ENCODE results near the gene ADAM8.
"Not testable (repeated sequence)": the region's sequence is repeated elsewhere in the genome, so short reads cannot be mapped to it uniquely, and the experiment has no call there.

The ADAM8 gene

DNA sequence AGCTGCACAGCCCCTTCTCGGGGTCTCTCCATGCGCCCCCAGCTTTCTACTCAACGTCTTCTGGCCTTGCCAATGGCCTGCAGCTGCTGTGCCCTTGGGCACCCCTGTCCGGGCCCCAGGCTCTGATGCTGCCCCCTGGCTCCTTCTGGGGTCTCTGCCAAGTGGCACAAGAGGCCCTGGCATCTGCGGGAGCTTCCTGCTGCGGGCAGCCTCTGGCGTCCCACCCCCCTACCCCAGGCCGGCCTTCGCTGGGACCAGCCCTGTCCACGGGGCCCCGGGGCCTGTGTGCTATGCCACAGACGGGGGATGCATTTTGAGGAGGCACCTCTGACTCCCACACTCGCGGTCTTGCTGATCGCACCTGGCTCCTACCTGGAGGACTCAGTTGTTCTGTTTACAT is 36.7 kb downstream of the ADAM8 start:
- WGBS (ENCODE audit: insufficient coverage, insufficient read length): no CpG with 5 or more reads among the region's 15 CpGs
- Histone ChIP-seq H3K4me3 (ENCODE audit: low read length) (no peak overlapping the region), H3K4me1 (ENCODE audit: control insufficient read depth, insufficient read depth, low read length) (peaks cover 8% of the 10 kb centered on the region), H3K27ac (ENCODE audit: low read length) (no peak overlapping the region), H3K36me3 (ENCODE audit: control insufficient read depth, insufficient read depth, low read length) (no peaks in the 10 kb centered on the region), H3K9me3 (ENCODE audit: control insufficient read depth, insufficient read depth, low read length) (no peaks in the 10 kb centered on the region), H3K27me3 (ENCODE audit: control insufficient read depth, insufficient read depth, low read length) (peaks cover 15% of the 10 kb centered on the region)
- no peak for DNase-seq (ENCODE audit: low read depth, low spot score)

DNA sequence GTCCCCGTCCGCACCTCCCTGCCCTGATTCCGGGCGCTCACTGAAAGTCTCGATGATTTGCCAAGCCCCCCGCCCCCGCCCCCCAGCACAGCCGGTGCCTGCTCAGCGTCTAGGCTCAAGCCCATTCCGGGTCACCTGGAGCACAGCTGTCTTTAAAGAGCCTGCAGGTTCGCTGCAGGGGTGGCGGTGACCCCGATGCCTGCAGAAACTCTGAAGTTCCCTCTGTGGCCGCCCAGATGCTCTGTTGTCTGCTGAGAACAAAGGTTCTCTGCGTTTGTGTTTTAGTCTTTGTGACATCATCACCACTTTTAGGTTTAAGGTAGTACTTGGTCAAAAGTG is 38.2 kb downstream of the ADAM8 start:
- Histone ChIP-seq H3K36me3 (ENCODE audit: control insufficient read depth, insufficient read depth, low read length) (no peaks in the 10 kb centered on the region), H3K27ac (ENCODE audit: low read length) (no peak overlapping the region), H3K27me3 (ENCODE audit: control insufficient read depth, insufficient read depth, low read length) (peaks cover 15% of the 10 kb centered on the region), H3K4me1 (ENCODE audit: control insufficient read depth, insufficient read depth, low read length) (peaks cover 8% of the 10 kb centered on the region), H3K9me3 (ENCODE audit: control insufficient read depth, insufficient read depth, low read length) (no peaks in the 10 kb centered on the region), H3K4me3 (ENCODE audit: low read length) (peak overlapping the region; percentile 32; the same call in 1 of the 2 replicates)
- no peak for DNase-seq (ENCODE audit: low read depth, low spot score)
- WGBS (ENCODE audit: insufficient coverage, insufficient read length): no CpG with 5 or more reads among the region's 15 CpGs

DNA sequence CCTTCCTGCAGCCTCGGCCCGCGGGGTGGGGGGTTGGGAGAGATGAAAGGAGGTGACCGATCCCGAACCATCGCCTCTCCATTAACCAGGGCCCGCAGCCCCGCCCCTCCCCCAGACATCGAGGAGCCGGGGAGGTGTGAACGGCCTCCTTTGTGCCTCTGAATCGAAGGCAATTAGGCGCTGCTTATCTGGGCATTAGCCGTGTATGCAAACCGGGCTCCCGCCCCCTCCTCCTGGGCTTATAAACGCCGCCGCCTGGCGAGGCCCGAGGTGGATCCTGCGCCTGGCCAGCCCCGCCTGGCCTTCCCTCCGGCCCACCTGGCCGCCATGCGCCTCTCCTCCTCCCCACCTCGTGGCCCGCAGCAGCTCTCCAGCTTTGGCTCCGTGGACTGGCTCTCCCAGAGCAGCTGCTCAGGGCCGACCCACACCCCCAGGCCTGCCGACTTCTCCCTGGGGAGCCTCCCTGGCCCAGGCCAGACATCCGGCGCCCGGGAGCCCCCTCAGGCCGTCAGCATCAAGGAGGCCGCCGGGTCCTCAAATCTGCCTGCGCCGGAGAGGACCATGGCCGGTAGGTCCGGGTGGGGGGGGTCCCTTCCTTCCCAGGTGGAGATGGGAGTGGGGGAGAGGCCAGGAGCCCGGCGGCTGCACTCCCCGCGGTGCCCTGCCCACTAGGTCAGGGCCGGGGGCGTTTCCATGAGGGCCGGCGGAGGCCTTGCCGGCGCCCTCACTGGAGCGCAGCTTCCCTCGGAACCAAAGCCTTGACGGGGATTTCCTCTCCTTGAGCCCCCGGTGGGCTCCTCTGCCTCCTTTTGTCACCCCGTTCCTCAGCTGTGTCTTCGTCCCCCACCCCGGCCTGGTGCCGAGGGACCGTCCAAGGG is 38.8 kb downstream of the ADAM8 start, which contains the start of gene VENTX:
VENTX (plus strand) TSS at position 268 of the 878 bp plus-strand sequence; CDS start at position 328, 60 bp downstream.
- H3K9me3 ChIP-seq (ENCODE audit: control insufficient read depth, insufficient read depth, low read length): no peaks in the 10 kb centered on the region
- no peak within 1 kb of the TSS for H3K27ac ChIP-seq (ENCODE audit: low read length)
- no peaks in the 10 kb centered on the region for H3K36me3 ChIP-seq (ENCODE audit: control insufficient read depth, insufficient read depth, low read length)
- no CpG with 5 or more reads among the region's 60 CpGs for WGBS (ENCODE audit: insufficient coverage, insufficient read length)
- no peak for DNase-seq (ENCODE audit: low read depth, low spot score)
- H3K4me1 ChIP-seq (ENCODE audit: control insufficient read depth, insufficient read depth, low read length): peaks cover 8% of the 10 kb centered on the region
- peak within 1 kb of the TSS; percentile 37; the same call in 1 of the 2 replicates for H3K4me3 ChIP-seq (ENCODE audit: low read length)
- peaks cover 15% of the 10 kb centered on the region for H3K27me3 ChIP-seq (ENCODE audit: control insufficient read depth, insufficient read depth, low read length)

DNA sequence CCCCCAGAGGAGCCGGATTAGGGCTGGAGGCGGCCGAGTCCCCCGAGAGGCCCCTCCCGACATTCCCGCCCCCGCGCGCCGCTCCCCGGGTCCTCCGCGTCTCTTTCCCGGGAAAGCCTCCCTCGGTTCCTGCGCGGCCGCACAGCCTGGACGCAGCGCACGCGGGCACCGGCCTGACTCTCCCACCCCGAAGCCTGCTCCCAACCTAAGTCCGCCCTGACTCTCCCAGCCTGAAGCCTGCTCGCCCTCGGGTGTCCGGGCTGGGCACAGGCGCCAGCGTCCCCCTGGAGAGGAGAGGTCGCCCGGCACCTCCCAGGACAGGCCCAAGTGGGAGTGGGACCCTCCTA is 39.5 kb downstream of the ADAM8 start:
- Histone ChIP-seq H3K4me1 (ENCODE audit: control insufficient read depth, insufficient read depth, low read length) (peaks cover 9% of the 10 kb centered on the region), H3K27me3 (ENCODE audit: control insufficient read depth, insufficient read depth, low read length) (peaks cover 15% of the 10 kb centered on the region), H3K36me3 (ENCODE audit: control insufficient read depth, insufficient read depth, low read length) (no peaks in the 10 kb centered on the region), H3K9me3 (ENCODE audit: control insufficient read depth, insufficient read depth, low read length) (no peaks in the 10 kb centered on the region), H3K4me3 (ENCODE audit: low read length) (peak overlapping the region; percentile 37; the same call in 1 of the 2 replicates), H3K27ac (ENCODE audit: low read length) (no peak overlapping the region)
- DNase-seq (ENCODE audit: low read depth, low spot score): no peak
- no CpG with 5 or more reads among the region's 32 CpGs for WGBS (ENCODE audit: insufficient coverage, insufficient read length)

DNA sequence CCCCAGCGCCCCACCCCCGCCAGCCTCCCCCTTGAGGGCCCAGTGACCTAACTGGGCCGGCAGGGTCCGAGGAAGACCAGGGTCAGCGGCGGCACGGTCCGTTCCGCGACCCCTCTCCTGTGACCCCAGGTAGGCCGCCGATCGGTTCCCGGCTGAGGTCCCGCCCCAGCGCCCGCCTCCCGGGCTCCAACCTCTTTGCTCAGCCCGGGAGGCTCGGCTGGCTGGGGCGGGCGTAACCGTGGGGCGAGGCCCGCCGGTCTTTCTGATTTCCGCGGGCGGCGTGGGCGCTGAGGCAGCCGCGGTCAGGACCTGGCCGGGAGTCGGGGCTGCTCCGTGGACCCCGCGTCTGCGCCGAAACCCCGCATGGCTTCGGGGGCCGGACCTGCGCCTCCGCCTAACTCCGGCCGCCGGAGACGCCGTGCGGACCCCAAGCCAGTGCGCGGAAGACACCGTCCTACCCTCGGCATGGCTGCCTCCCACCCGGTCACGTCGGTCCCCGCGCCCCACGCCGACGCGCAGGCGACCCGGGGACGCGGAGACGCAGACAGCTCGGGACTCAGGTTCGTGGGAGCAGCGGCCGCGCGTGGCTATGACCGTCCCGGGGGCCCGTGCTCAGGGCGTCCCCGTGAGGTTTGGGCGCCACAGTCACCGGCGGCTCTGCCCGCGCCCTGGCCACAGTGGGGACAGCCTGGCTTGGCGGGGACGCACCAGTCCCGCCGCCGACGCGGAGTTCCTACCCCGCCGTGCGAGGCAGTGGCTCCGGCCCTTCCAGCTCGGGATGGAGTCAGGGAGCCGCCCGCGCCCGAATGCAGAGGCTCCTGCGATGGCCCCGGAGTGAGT is 40.0 kb downstream of the ADAM8 start:
- no peak overlapping the region for H3K27ac ChIP-seq (ENCODE audit: low read length)
- H3K4me3 ChIP-seq (ENCODE audit: low read length): peak overlapping the region; percentile 37; the same call in 1 of the 2 replicates
- no peaks in the 10 kb centered on the region for H3K9me3 ChIP-seq (ENCODE audit: control insufficient read depth, insufficient read depth, low read length)
- no CpG with 5 or more reads among the region's 103 CpGs for WGBS (ENCODE audit: insufficient coverage, insufficient read length)
- no peaks in the 10 kb centered on the region for H3K36me3 ChIP-seq (ENCODE audit: control insufficient read depth, insufficient read depth, low read length)
- peaks cover 15% of the 10 kb centered on the region for H3K27me3 ChIP-seq (ENCODE audit: control insufficient read depth, insufficient read depth, low read length)
- H3K4me1 ChIP-seq (ENCODE audit: control insufficient read depth, insufficient read depth, low read length): peaks cover 9% of the 10 kb centered on the region
- DNase-seq (ENCODE audit: low read depth, low spot score): no peak

DNA sequence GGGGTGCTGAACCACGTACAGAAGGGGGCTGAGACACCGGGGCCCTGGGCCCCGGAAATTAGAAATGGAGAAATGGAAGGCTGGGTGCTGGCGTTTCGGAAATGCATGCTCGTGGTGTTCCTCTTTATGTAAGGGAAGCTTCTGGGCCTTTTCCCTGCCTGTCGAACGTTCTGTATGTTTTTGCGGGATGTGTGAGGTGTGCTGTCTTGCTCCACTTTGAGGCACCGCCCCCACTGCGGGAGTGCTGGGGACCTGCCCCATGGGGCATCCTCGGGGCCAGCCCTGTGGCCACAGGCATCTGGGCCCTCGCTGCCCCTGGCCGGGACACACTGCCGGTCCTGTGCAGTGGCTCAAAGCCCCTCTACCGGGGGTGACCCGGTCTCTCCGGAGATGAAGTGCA is 40.7 kb downstream of the ADAM8 start:
- H3K27ac ChIP-seq (ENCODE audit: low read length): no peak overlapping the region
- H3K4me3 ChIP-seq (ENCODE audit: low read length): peak overlapping the region; percentile 2; the same call in 1 of the 2 replicates
- no CpG with 5 or more reads among the region's 18 CpGs for WGBS (ENCODE audit: insufficient coverage, insufficient read length)
- no peak for DNase-seq (ENCODE audit: low read depth, low spot score)
- peaks cover 15% of the 10 kb centered on the region for H3K27me3 ChIP-seq (ENCODE audit: control insufficient read depth, insufficient read depth, low read length)
- H3K4me1 ChIP-seq (ENCODE audit: control insufficient read depth, insufficient read depth, low read length): peaks cover 9% of the 10 kb centered on the region
- H3K36me3 ChIP-seq (ENCODE audit: control insufficient read depth, insufficient read depth, low read length): no peaks in the 10 kb centered on the region
- no peaks in the 10 kb centered on the region for H3K9me3 ChIP-seq (ENCODE audit: control insufficient read depth, insufficient read depth, low read length)

DNA sequence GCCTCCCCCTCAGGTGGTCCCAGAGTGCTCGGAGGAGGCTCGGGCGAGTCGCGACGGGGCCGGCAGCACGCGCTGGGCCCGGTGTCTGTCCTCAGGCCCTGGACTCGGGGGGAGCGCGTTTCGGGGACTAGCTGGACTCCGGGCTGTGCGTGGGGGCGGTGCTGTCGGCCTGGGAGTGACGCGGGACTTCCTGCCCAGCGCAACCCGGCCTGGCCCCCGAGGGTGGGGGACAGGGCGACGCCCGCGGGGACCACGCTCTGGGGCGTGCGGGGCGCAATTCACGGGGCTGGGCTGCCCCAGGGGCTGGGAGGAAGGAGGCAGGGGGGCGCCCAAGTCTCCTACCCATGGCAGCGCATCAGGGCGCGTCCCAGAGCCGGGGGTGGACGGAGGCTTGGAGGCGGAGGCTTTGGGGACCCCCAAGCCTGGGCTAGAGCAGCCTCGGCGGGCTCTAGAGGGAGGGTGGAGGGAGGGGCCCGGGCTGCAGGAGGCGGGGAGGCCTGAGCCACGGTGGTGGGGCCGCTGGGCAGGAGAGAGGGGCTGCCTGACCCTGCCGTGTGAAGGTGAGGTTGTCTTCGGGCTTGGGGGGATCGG is 41.3 kb downstream of the ADAM8 start:
- H3K4me1 ChIP-seq (ENCODE audit: control insufficient read depth, insufficient read depth, low read length): peaks cover 9% of the 10 kb centered on the region
- DNase-seq (ENCODE audit: low read depth, low spot score): no peak
- H3K36me3 ChIP-seq (ENCODE audit: control insufficient read depth, insufficient read depth, low read length): no peaks in the 10 kb centered on the region
- no peaks in the 10 kb centered on the region for H3K9me3 ChIP-seq (ENCODE audit: control insufficient read depth, insufficient read depth, low read length)
- H3K27me3 ChIP-seq (ENCODE audit: control insufficient read depth, insufficient read depth, low read length): peaks cover 15% of the 10 kb centered on the region
- H3K4me3 ChIP-seq (ENCODE audit: low read length): peak overlapping the region; percentile 17; the same call in 1 of the 2 replicates
- no peak overlapping the region for H3K27ac ChIP-seq (ENCODE audit: low read length)
- WGBS (ENCODE audit: insufficient coverage, insufficient read length): no CpG with 5 or more reads among the region's 48 CpGs

DNA sequence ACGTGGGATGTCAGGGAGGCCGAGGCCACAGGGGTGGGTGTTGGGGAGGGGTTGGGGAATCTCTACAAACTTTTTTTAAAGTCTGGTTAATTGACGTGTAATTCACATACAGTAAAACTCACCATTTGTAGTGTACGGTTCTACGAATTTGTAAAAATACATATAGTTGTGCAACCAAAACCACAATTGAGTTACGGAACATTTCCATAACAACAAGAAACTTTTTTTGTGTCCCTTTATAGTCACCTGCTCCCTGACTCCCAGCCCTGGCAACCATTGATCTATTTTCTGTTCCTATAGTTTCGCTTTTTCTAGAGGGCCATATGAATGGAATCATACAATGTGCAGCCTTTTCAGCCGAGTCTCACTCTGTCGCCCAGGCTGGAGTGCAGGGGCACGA is 41.9 kb downstream of the ADAM8 start:
- WGBS (ENCODE audit: insufficient coverage, insufficient read length): no CpG with 5 or more reads among the region's 10 CpGs
- H3K9me3 ChIP-seq (ENCODE audit: control insufficient read depth, insufficient read depth, low read length); DNase-seq (ENCODE audit: low read depth, low spot score); H3K4me3 ChIP-seq (ENCODE audit: low read length); H3K27ac ChIP-seq (ENCODE audit: low read length); H3K4me1 ChIP-seq (ENCODE audit: control insufficient read depth, insufficient read depth, low read length); H3K36me3 ChIP-seq (ENCODE audit: control insufficient read depth, insufficient read depth, low read length): not testable (repeated sequence)
- H3K27me3 ChIP-seq (ENCODE audit: control insufficient read depth, insufficient read depth, low read length): peaks cover 15% of the 10 kb centered on the region

DNA sequence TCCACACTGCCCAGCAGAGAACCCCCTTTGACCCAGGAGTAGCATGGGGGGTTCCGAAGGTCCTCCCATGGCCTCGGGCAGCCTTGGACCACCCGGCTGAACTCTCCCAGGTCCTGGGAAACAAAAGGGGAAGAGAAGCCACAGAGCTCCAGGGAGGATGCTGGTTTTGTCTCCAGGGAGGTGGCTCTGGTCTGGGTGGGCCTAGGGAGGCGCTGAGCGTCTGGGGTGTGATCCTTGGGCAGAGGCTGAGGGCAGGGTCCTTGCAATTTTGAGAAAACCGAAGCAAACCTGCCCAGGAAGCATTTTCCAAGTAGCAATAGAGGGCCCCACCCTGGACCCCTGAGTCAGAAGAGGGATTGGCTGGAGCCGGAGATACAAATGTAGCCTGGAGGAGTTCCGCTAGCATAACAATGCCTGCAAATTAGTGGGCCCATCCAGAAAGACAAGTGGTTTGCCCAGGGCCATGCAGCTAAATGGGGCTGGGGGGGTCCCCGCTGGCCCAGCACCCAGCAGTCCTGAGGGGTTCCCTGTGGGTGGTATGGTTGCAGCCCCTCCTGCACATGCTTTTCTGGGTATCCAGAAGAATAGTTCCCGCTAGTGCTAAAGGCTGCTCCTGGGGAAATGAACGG is 44.6 kb downstream of the ADAM8 start:
- Histone ChIP-seq H3K36me3 (ENCODE audit: control insufficient read depth, insufficient read depth, low read length) (no peaks in the 10 kb centered on the region), H3K27ac (ENCODE audit: low read length) (no peak overlapping the region), H3K9me3 (ENCODE audit: control insufficient read depth, insufficient read depth, low read length) (no peaks in the 10 kb centered on the region), H3K4me1 (ENCODE audit: control insufficient read depth, insufficient read depth, low read length) (peaks cover 8% of the 10 kb centered on the region), H3K27me3 (ENCODE audit: control insufficient read depth, insufficient read depth, low read length) (peaks cover 13% of the 10 kb centered on the region; the same call in 1 of the 2 replicates), H3K4me3 (ENCODE audit: low read length) (no peak overlapping the region)
- DNase-seq (ENCODE audit: low read depth, low spot score): no peak
- WGBS (ENCODE audit: insufficient coverage, insufficient read length): no CpG with 5 or more reads among the region's 11 CpGs

All from iPS DF 6.9 (cell line).